Stimulated activated CD8-positive, alpha-beta memory T cell treated with anti-CD3 and anti-CD28 coated beads, Interleukin-4, amount 100 ng/mL, for 24 hours (primary cell): ENCODE data around the gene C18orf63.
A peak's percentile ranks its signal among the peaks of the same experiment; 100 is the strongest.
"Not testable (repeated sequence)": the region's sequence is repeated elsewhere in the genome, so short reads cannot be mapped to it uniquely, and the experiment has no call there.

Experiments
- DNase-seq: peaks from one replicate; pipeline ENCODE4 v3.0.0-alpha.2; 2020; ENCODE audit warnings: low read depth

The C18orf63 gene

GRCh38 chr18:74286106-74286855 is 29.4 kb upstream of the C18orf63 start:
- no peak for DNase-seq

GRCh38 chr18:74286856-74287255 is 28.8 kb upstream of the C18orf63 start:
- DNase-seq = no peak

GRCh38 chr18:74288041-74288440 is 27.6 kb upstream of the C18orf63 start:
- no peak for DNase-seq

- no peak for DNase-seq
These were observed 26.9 kb upstream of the C18orf63 start for GRCh38 chr18:74288730-74289129.

GRCh38 chr18:74289137-74289536 is 26.5 kb upstream of the C18orf63 start:
- no peak for DNase-seq

GRCh38 chr18:74290021-74290420 is 25.6 kb upstream of the C18orf63 start:
- no peak for DNase-seq

- no peak for DNase-seq
These were observed 24.7 kb upstream of the C18orf63 start for GRCh38 chr18:74290794-74291471.

- DNase-seq = no peak
These were observed 24.2 kb upstream of the C18orf63 start for GRCh38 chr18:74291472-74291770.

- peak; percentile 98 for DNase-seq
These were observed 23.7 kb upstream of the C18orf63 start, which contains the start of gene CYB5A for GRCh38 chr18:74291771-74292540. Gene CYB5A, minus strand, starts transcription at chr18:74291963. Its CDS starts 88 bp downstream, at chr18:74291875.

- DNase-seq = no peak
These were observed 23.1 kb upstream of the C18orf63 start for GRCh38 chr18:74292541-74292858.

GRCh38 chr18:74292982-74293381 is 22.7 kb upstream of the C18orf63 start:
- not testable (repeated sequence) for DNase-seq

- no peak for DNase-seq
These were observed 21.1 kb upstream of the C18orf63 start for GRCh38 chr18:74294526-74294925.

- no peak for DNase-seq
These were observed 16.5 kb upstream of the C18orf63 start for GRCh38 chr18:74299162-74299561.

- DNase-seq = no peak
These were observed 15.9 kb upstream of the C18orf63 start for GRCh38 chr18:74299746-74300145.

GRCh38 chr18:74303306-74303705 is 12.3 kb upstream of the C18orf63 start:
- DNase-seq = no peak

- DNase-seq = no peak
These were observed 11.7 kb upstream of the C18orf63 start for GRCh38 chr18:74303936-74304335.

GRCh38 chr18:74310411-74310810 is 5.2 kb upstream of the C18orf63 start:
- DNase-seq = no peak

GRCh38 chr18:74311000-74311399 is 4.6 kb upstream of the C18orf63 start:
- DNase-seq = no peak

GRCh38 chr18:74314759-74315463 is 728 bp upstream of the C18orf63 start:
- no peak for DNase-seq

- no peak for DNase-seq
These were observed 875 bp downstream of the C18orf63 start for GRCh38 chr18:74316257-74317170.

- no peak for DNase-seq
These were observed 10.6 kb downstream of the C18orf63 start for GRCh38 chr18:74326231-74326630.
